Panc1 (cell line): Measurements from ENCODE around the gene CFL2.

Source experiments
- CTCF ChIP-seq: fragments of 450-650 bp; IDR thresholded peaks from 2 replicates; pipeline ENCODE4 v1.5.1; 2017; ENCODE audit warnings: mild to moderate bottlenecking
- POLR2AphosphoS5 ChIP-seq: IDR thresholded peaks from 2 replicates; pipeline ENCODE4 v1.6.1; 2012; ENCODE audit warnings: mild to moderate bottlenecking, low read depth, low read length, moderate library complexity

- TF ChIP-seq CTCF (no peak), POLR2AphosphoS5 (no peak)
These were observed 4.4 kb downstream of the CFL2 start for GRCh38 chr14:34710006-34710405.
